CD14-positive monocyte (primary cell): ENCODE data around the gene DOK6. TPM values are rescaled to one million over a fixed set of nuclear protein-coding genes. Genes with fewer than 3 reads are reported as not detected.

Experiments
- DNase-seq, 3 donors: peaks; one replicate each; pipeline ENCODE4 v3.0.0-alpha.2; 2011 to 2022
- H2AFZ ChIP-seq: 2 replicates; pipeline ENCODE4 v1.6.0; 2012; ENCODE audit warnings: mild to moderate bottlenecking, low read depth, low read length, inconsistent platforms; ENCODE audit not compliant: insufficient read depth, poor library complexity, severe bottlenecking
- H3K27ac ChIP-seq, 2 donors: 1 replicate in 1 of 2; 2 replicates in 1 of 2; pipeline ENCODE4 v1.5.1; 2012 to 2013; ENCODE audit warnings: low read length in 2 of 2, control low read depth in 1 of 2, inconsistent platforms in 1 of 2, low read depth in 1 of 2, mild to moderate bottlenecking in 1 of 2
- H3K27me3 ChIP-seq, 2 donors: one replicate each; pipeline versions ENCODE4 v1.6.0 to v1.6.1; 2011 to 2013; ENCODE audit warnings: low read length in 2 of 2; ENCODE audit not compliant: control insufficient read depth in 2 of 2, insufficient read depth in 2 of 2
- H3K36me3 ChIP-seq, 2 donors: replicated peaks in 1 of 2; 1 replicate in 1 of 2; 2 replicates in 1 of 2; pipeline versions ENCODE4 v1.5.1 to v1.6.1; 2012 to 2013; ENCODE audit warnings: low read length in 2 of 2, control low read depth in 1 of 2, inconsistent platforms in 1 of 2, mild to moderate bottlenecking in 1 of 2; ENCODE audit not compliant: insufficient read depth in 2 of 2, control insufficient read depth in 1 of 2
- H3K4me1 ChIP-seq, 2 donors: 1 replicate in 1 of 2; 2 replicates in 1 of 2; pipeline versions ENCODE4 v1.5.1 to v1.6.1; 2012 to 2013; ENCODE audit warnings: low read length in 2 of 2, control low read depth in 1 of 2, inconsistent platforms in 1 of 2, mild to moderate bottlenecking in 1 of 2, moderate library complexity in 1 of 2; ENCODE audit not compliant: insufficient read depth in 2 of 2, control insufficient read depth in 1 of 2
- H3K4me2 ChIP-seq: replicated peaks from 2 replicates; pipeline ENCODE3; 2012; ENCODE audit warnings: low read length, moderate library complexity, mild to moderate bottlenecking; ENCODE audit not compliant: poor library complexity, severe bottlenecking; ENCODE audit errors: extremely low read depth
- H3K4me3 ChIP-seq, 3 experiments: fragments of 200-600 bp in 1 of 3; sonication (generic) in 1 of 3; replicated peaks in 1 of 3; 1 replicate in 2 of 3; 2 replicates in 1 of 3; pipeline ENCODE4 v1.5.1; 2011 to 2013; ENCODE audit warnings: low read length in 3 of 3, mild to moderate bottlenecking in 3 of 3, control low read depth in 2 of 3, low read depth in 2 of 3, inconsistent platforms in 1 of 3, moderate library complexity in 1 of 3
- H3K79me2 ChIP-seq: 2 replicates; pipeline ENCODE4 v1.6.0; 2012; ENCODE audit warnings: mild to moderate bottlenecking, control low read depth, inconsistent platforms, low read length, moderate library complexity; ENCODE audit not compliant: insufficient read depth
- H3K9ac ChIP-seq: 2 replicates; pipeline ENCODE4 v1.6.0; 2017; ENCODE audit warnings: low read length, mild to moderate bottlenecking; ENCODE audit not compliant: insufficient read depth, poor library complexity, severe bottlenecking
- H3K9me3 ChIP-seq, 2 donors: replicated peaks in 1 of 2; 1 replicate in 1 of 2; 2 replicates in 1 of 2; pipeline versions ENCODE4 v1.5.1 to v1.6.1; 2012 to 2013; ENCODE audit warnings: low read length in 2 of 2, control low read depth in 1 of 2; ENCODE audit not compliant: control insufficient read depth in 1 of 2, insufficient read depth in 1 of 2
- H4K20me1 ChIP-seq: 2 replicates; pipeline ENCODE4 v1.6.0; 2012; ENCODE audit warnings: mild to moderate bottlenecking, low read length, control low read depth, moderate library complexity; ENCODE audit not compliant: insufficient read depth
- H3K27ac Mint-ChIP-seq, 7 donors: one replicate each; pipeline ENCODE4 v1.8.0; 2020; ENCODE audit warnings: mild to moderate bottlenecking in 7 of 7, mixed read lengths in 7 of 7, moderate library complexity in 6 of 7, inconsistent platforms in 2 of 7
- H3K27me3 Mint-ChIP-seq, 3 donors: one replicate each; pipeline ENCODE4 v1.8.0; 2021 to 2022; ENCODE audit warnings: low read depth in 3 of 3, mild to moderate bottlenecking in 3 of 3, mixed read lengths in 3 of 3, moderate library complexity in 3 of 3, inconsistent platforms in 1 of 3
- H3K36me3 Mint-ChIP-seq, 2 donors: one replicate each; pipeline ENCODE4 v1.8.0; 2020; ENCODE audit warnings: mixed read lengths in 2 of 2, inconsistent platforms in 1 of 2, mild to moderate bottlenecking in 1 of 2
- H3K4me1 Mint-ChIP-seq: one replicate; pipeline ENCODE4 v1.8.0; 2020; ENCODE audit warnings: mild to moderate bottlenecking, mixed read lengths
- H3K4me3 Mint-ChIP-seq, 2 donors: one replicate each; pipeline ENCODE4 v1.8.0; 2020; ENCODE audit warnings: mild to moderate bottlenecking in 2 of 2, mixed read lengths in 2 of 2, moderate library complexity in 1 of 2
- H3K9me3 Mint-ChIP-seq, 7 donors: one replicate each; pipeline ENCODE4 v1.8.0; 2020 to 2022; ENCODE audit warnings: mixed read lengths in 7 of 7, mild to moderate bottlenecking in 6 of 7, moderate library complexity in 6 of 7, inconsistent platforms in 2 of 7
- WGBS: methylation state at CpG from one replicate; pipeline ENCODE4 v1.1.5; 2013; ENCODE audit warnings: missing lambda C conversion rate; ENCODE audit not compliant: insufficient coverage; 5-methylcytosine and 5-hydroxymethylcytosine counted together
- intact Hi-C, 2 donors: fragments of 100-400 bp; cut with micrococcal nuclease; formaldehyde crosslinking; loops; one replicate each; pipeline versions ENCODE4 v1.15.0 to v1.15.1; 2023
- polyA plus RNA-seq, 3 donors: library from polyadenylated mRNA; depleted of rRNA in 1 of 3; unstranded in 2 of 3; stranded (reverse) in 1 of 3; fragments of 300-500 nt in 2 of 3; fragments of >200 nt in 1 of 3; fragmentation: Illumina TruSeq in 2 of 3; gene quantifications; 1 replicate in 2 of 3; 2 replicates in 1 of 3; pipeline ENCODE4 v1.2.3, GENCODE V29; 2012 to 2021
- TF ChIP-seq, protein P1 (sequence below): fragments of 200-600 bp; IDR thresholded peaks from one replicate; pipeline ENCODE4 v1.8.0; 2022; ENCODE audit warnings: antibody characterized with exemption, mild to moderate bottlenecking

DOK6 gene
- polyA plus RNA-seq, 3 donors = not detected

- no peaks in the 10 kb centered on the region for H3K9me3 ChIP-seq
- H4K20me1 ChIP-seq = no peaks in the 10 kb centered on the region
- WGBS = no CpG with 5 or more reads among the region's 2 CpGs
- H3K79me2 ChIP-seq = no peaks in the 10 kb centered on the region
- no peak for DNase-seq
- no peaks in the 10 kb centered on the region for H3K4me1 ChIP-seq
- no peak overlapping the region for H3K4me2 ChIP-seq
- TF ChIP-seq, protein P1, sequence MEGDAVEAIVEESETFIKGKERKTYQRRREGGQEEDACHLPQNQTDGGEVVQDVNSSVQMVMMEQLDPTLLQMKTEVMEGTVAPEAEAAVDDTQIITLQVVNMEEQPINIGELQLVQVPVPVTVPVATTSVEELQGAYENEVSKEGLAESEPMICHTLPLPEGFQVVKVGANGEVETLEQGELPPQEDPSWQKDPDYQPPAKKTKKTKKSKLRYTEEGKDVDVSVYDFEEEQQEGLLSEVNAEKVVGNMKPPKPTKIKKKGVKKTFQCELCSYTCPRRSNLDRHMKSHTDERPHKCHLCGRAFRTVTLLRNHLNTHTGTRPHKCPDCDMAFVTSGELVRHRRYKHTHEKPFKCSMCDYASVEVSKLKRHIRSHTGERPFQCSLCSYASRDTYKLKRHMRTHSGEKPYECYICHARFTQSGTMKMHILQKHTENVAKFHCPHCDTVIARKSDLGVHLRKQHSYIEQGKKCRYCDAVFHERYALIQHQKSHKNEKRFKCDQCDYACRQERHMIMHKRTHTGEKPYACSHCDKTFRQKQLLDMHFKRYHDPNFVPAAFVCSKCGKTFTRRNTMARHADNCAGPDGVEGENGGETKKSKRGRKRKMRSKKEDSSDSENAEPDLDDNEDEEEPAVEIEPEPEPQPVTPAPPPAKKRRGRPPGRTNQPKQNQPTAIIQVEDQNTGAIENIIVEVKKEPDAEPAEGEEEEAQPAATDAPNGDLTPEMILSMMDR = no peak
- intact Hi-C loops = no loop called here
- Mint-ChIP-seq H3K27ac (no peak overlapping the region), H3K36me3 (no peaks in the 10 kb centered on the region), H3K27me3 (no peaks in the 10 kb centered on the region), H3K9me3 (peaks cover 0 to 7% (median 0%) of the 10 kb centered on the region in 7 donors), H3K4me1 (no peaks in the 10 kb centered on the region), H3K4me3 (no peak overlapping the region)
- no peak overlapping the region for H2AFZ ChIP-seq
- no peaks in the 10 kb centered on the region for H3K27me3 ChIP-seq
- H3K36me3 ChIP-seq = no peaks in the 10 kb centered on the region
- H3K9ac ChIP-seq = no peak overlapping the region
- H3K4me3 ChIP-seq = no peak overlapping the region
- H3K27ac ChIP-seq = no peak overlapping the region
These were observed 249.0 kb downstream of the DOK6 start for GRCh38 chr18:69649684-69650083.

DNA sequence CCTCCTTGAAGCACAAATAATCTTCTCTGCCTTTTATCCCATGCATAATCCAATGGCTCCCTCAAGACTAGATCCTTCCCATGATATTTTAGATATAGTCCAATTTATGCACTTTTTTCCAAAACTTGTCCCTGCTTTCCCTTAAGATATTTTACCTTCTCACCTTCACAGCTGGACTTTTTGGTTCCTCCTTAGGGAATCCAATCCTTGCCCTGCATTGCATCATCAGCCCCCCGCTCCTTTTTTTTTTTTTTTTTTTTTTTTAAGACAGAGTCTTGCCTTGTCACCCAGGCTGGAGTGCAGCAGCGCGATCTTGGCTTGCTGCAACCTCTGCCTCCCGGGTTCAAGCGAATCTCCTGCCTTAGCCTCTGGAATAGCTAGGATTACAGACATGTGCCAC is 250.6 kb downstream of the DOK6 start:
- no peak overlapping the region for H3K27ac ChIP-seq
- no peaks in the 10 kb centered on the region for H3K79me2 ChIP-seq
- Mint-ChIP-seq H3K27ac (no peak overlapping the region), H3K27me3 (no peaks in the 10 kb centered on the region), H3K4me3 (no peak overlapping the region), H3K9me3 (peaks cover 0 to 7% (median 0%) of the 10 kb centered on the region in 7 donors), H3K4me1 (no peaks in the 10 kb centered on the region), H3K36me3 (no peaks in the 10 kb centered on the region)
- TF ChIP-seq, protein P1 = no peak
- H2AFZ ChIP-seq = no peak overlapping the region
- 88% methylated on average over 4 of the region's 5 CpGs for WGBS
- no peak overlapping the region for H3K9ac ChIP-seq
- no peaks in the 10 kb centered on the region for H3K9me3 ChIP-seq
- no peaks in the 10 kb centered on the region for H3K36me3 ChIP-seq
- H3K4me2 ChIP-seq = no peak overlapping the region
- H4K20me1 ChIP-seq = no peaks in the 10 kb centered on the region
- no peaks in the 10 kb centered on the region for H3K27me3 ChIP-seq
- DNase-seq = no peak
- no peak overlapping the region for H3K4me3 ChIP-seq
- intact Hi-C loops = no loop called here
- no peaks in the 10 kb centered on the region for H3K4me1 ChIP-seq
